WTC11 (cell line): Measurements from ENCODE around the gene CIP2A. TPM values are rescaled to one million over a fixed set of nuclear protein-coding genes. Genes with fewer than 3 reads are reported as not detected.
"Not testable (repeated sequence)": the region's sequence is repeated elsewhere in the genome, so short reads cannot be mapped to it uniquely, and the experiment has no call there.

Source experiments
- ATAC-seq: fragments of 200-7000 bp; cut with Tn5 transposase; 2 replicates; pipeline ENCODE4 v1.10.0; 2021; ENCODE audit warnings: mild to moderate bottlenecking, moderate library complexity
- CTCF ChIA-PET: fragments of 300-600 bp; sonication (Branson Sonifier 250); formaldehyde crosslinking; loops from one replicate; lab custom pipeline; 2021; ENCODE audit warnings: antibody characterized with exemption; lab: Charles Lee
- POLR2A ChIA-PET: fragments of 350-600 bp; sonication (Branson Sonifier 250); formaldehyde crosslinking; loops from one replicate; lab custom pipeline; 2021; ENCODE audit warnings: antibody characterized with exemption; lab: Charles Lee
- DNase-seq: peaks from one replicate; pipeline ENCODE4 v3.0.0; 2021; ENCODE audit warnings: low spot score
- H3K27ac Mint-ChIP-seq: 2 replicates; pipeline ENCODE4 v1.8.0; 2021; ENCODE audit warnings: mixed read lengths
- H3K27me3 Mint-ChIP-seq: 2 replicates; pipeline ENCODE4 v1.8.0; 2021; ENCODE audit warnings: low read depth, mild to moderate bottlenecking, moderate library complexity, mixed read lengths
- H3K36me3 Mint-ChIP-seq: 2 replicates; pipeline ENCODE4 v1.8.0; 2021; ENCODE audit warnings: mixed read lengths
- H3K4me1 Mint-ChIP-seq: 2 replicates; pipeline ENCODE4 v1.8.0; 2022; ENCODE audit warnings: mixed read lengths
- H3K4me3 Mint-ChIP-seq: 2 replicates; pipeline ENCODE4 v1.8.0; 2021; ENCODE audit warnings: mild to moderate bottlenecking, moderate library complexity, mixed read lengths
- H3K9me3 Mint-ChIP-seq: 2 replicates; pipeline ENCODE4 v1.8.0; 2021; ENCODE audit warnings: mixed read lengths
- E2F1 ChIP-seq: sonication (generic); formaldehyde crosslinking; IDR thresholded peaks from 2 replicates; pipeline ENCODE4 v1.8.0; 2022; ENCODE audit warnings: mild to moderate bottlenecking, missing genetic modification reagents
- EMX1 ChIP-seq: fragments of 250-450 bp; sonication (Bioruptor Pico); IDR thresholded peaks from 2 replicates; pipeline ENCODE4 v1.8.0; 2021; ENCODE audit warnings: mild to moderate bottlenecking
- FOXJ3 ChIP-seq: sonication (generic); formaldehyde crosslinking; IDR thresholded peaks from 2 replicates; pipeline ENCODE4 v1.9.0; 2021; ENCODE audit warnings: missing genetic modification reagents, mild to moderate bottlenecking, borderline replicate concordance
- FOXK1 ChIP-seq: sonication (generic); formaldehyde crosslinking; IDR thresholded peaks from 2 replicates; pipeline ENCODE4 v1.8.0; 2022; ENCODE audit warnings: mild to moderate bottlenecking, moderate library complexity, missing genetic modification reagents
- HMGA2 ChIP-seq: fragments of 250-450 bp; sonication (Bioruptor Pico); IDR thresholded peaks from 2 replicates; pipeline ENCODE4 v1.4.0; 2021; ENCODE audit warnings: mild to moderate bottlenecking, moderate library complexity
- HMGXB4 ChIP-seq: sonication (generic); formaldehyde crosslinking; IDR thresholded peaks from 2 replicates; pipeline ENCODE4 v1.8.1; 2023; ENCODE audit warnings: mild to moderate bottlenecking, moderate library complexity, missing genetic modification reagents
- MXD4 ChIP-seq: fragments of 250-450 bp; sonication (Bioruptor Pico); IDR thresholded peaks from 2 replicates; pipeline ENCODE4 v1.8.0; 2021; ENCODE audit warnings: mild to moderate bottlenecking, moderate library complexity, borderline replicate concordance
- MYBL2 ChIP-seq: sonication (generic); formaldehyde crosslinking; IDR thresholded peaks from 2 replicates; pipeline ENCODE4 v1.8.1; 2023; ENCODE audit warnings: mild to moderate bottlenecking, moderate library complexity, missing genetic modification reagents
- NFE2L1 ChIP-seq: sonication (generic); formaldehyde crosslinking; IDR thresholded peaks from 2 replicates; pipeline ENCODE4 v1.8.1; 2023; ENCODE audit warnings: missing genetic modification reagents
- NFYB ChIP-seq: sonication (generic); formaldehyde crosslinking; conservative IDR thresholded peaks from 2 replicates; pipeline ENCODE4 v1.8.0; 2022; ENCODE audit warnings: low read depth, missing genetic modification reagents
- PRDM15 ChIP-seq: sonication (generic); formaldehyde crosslinking; IDR thresholded peaks from 2 replicates; pipeline ENCODE4 v1.8.0; 2022; ENCODE audit warnings: missing genetic modification reagents
- RELA ChIP-seq: sonication (generic); formaldehyde crosslinking; IDR thresholded peaks from 2 replicates; pipeline ENCODE4 v1.8.1; 2022; ENCODE audit warnings: missing genetic modification reagents, mild to moderate bottlenecking, borderline replicate concordance
- RORB ChIP-seq: fragments of 250-450 bp; sonication (Bioruptor Pico); IDR thresholded peaks from 2 replicates; pipeline ENCODE4 v1.9.0; 2021; ENCODE audit warnings: mild to moderate bottlenecking
- SMAD3 ChIP-seq: sonication (generic); formaldehyde crosslinking; IDR thresholded peaks from 2 replicates; pipeline ENCODE4 v1.8.0; 2022; ENCODE audit warnings: missing genetic modification reagents, mild to moderate bottlenecking, borderline replicate concordance
- SP1 ChIP-seq: sonication (generic); formaldehyde crosslinking; conservative IDR thresholded peaks from 2 replicates; pipeline ENCODE4 v1.8.1; 2022; ENCODE audit warnings: missing genetic modification reagents
- USF1 ChIP-seq: sonication (generic); formaldehyde crosslinking; IDR thresholded peaks from 2 replicates; pipeline ENCODE4 v1.8.0; 2022; ENCODE audit warnings: mild to moderate bottlenecking, missing genetic modification reagents
- ZBTB43 ChIP-seq: sonication (generic); formaldehyde crosslinking; IDR thresholded peaks from 2 replicates; pipeline ENCODE4 v1.8.1; 2023; ENCODE audit warnings: mild to moderate bottlenecking, missing genetic modification reagents
- ZNF121 ChIP-seq: sonication (generic); formaldehyde crosslinking; IDR thresholded peaks from 2 replicates; pipeline ENCODE4 v1.8.0; 2023; ENCODE audit warnings: missing genetic modification reagents
- ZNF671 ChIP-seq: fragments of 250-450 bp; sonication (Bioruptor Pico); IDR thresholded peaks from 2 replicates; pipeline ENCODE4 v1.8.0; 2021; ENCODE audit warnings: mild to moderate bottlenecking
- total RNA-seq: library from RNA; stranded (reverse); gene quantifications from 3 replicates; pipeline ENCODE4 v1.2.3, GENCODE V29; 2021

Gene CIP2A
- total RNA-seq, 1 experiment from 2014 or later, result 32.8 TPM

GRCh38 chr3:108620250-108620649 lies 31.0 kb upstream of the CIP2A start:
- Mint-ChIP-seq H3K4me1 (peaks cover 4% of the 10 kb centered on the region; the same call in 1 of the 2 replicates), H3K36me3 (peaks cover 22% of the 10 kb centered on the region), H3K9me3 (peaks cover 8% of the 10 kb centered on the region), H3K4me3 (no peak overlapping the region), H3K27me3 (no peaks in the 10 kb centered on the region), H3K27ac (no peak overlapping the region)
- TF ChIP-seq SP1 (CRISPR knock-in tag) (no peak), FOXJ3 (CRISPR knock-in tag) (no peak), ZNF121 (CRISPR knock-in tag) (no peak), MXD4 (CRISPR knock-in tag) (no peak), USF1 (CRISPR knock-in tag) (no peak), NFYB (CRISPR knock-in tag) (no peak), ZNF671 (no peak), PRDM15 (CRISPR knock-in tag) (no peak), E2F1 (no peak), RELA (CRISPR knock-in tag) (no peak), SMAD3 (CRISPR knock-in tag) (no peak), EMX1 (no peak), ZBTB43 (CRISPR knock-in tag) (no peak), RORB (no peak), MYBL2 (CRISPR knock-in tag) (no peak), HMGXB4 (no peak), FOXK1 (CRISPR knock-in tag) (no peak), NFE2L1 (CRISPR knock-in tag) (no peak)
- ChIA-PET CTCF (no interaction called here), POLR2A (no interaction called here)
- ATAC-seq, result no peak
- no peak for DNase-seq

- not testable (repeated sequence) for ATAC-seq, H3K4me3 Mint-ChIP-seq
These were observed 26.9 kb upstream of the CIP2A start for GRCh38 chr3:108616090-108616489.

More at GRCh38 chr3:108616090-108616489, 26.9 kb upstream of the CIP2A start:
- TF ChIP-seq HMGA2 (CRISPR knock-in tag), result peak; percentile 35; the same call in 1 of the 2 replicates
- H3K36me3 Mint-ChIP-seq, result peaks cover 13% of the 10 kb centered on the region
- H3K9me3 Mint-ChIP-seq, H3K27me3 Mint-ChIP-seq, H3K27ac Mint-ChIP-seq, H3K4me1 Mint-ChIP-seq, CTCF ChIA-PET, DNase-seq, POLR2A ChIA-PET: not testable (repeated sequence)
